HCT116 (cell line): ENCODE data around the gene SMIM8. TPM values are rescaled to one million over a fixed set of nuclear protein-coding genes. Genes with fewer than 3 reads are reported as not detected.

Experiments
- ATAC-seq: fragments of 200-7000 bp; cut with Tn5 transposase; 2 replicates; pipeline ENCODE4 v1.9.1; 2020; ENCODE audit warnings: mild to moderate bottlenecking, moderate library complexity
- BruUV-seq: library from RNA; stranded (reverse); fragments of 400-500 nt; replicated peaks from 2 replicates; lab custom pipeline; 2021; lab: Mats Ljungman, UMichigan
- CTCF ChIA-PET: fragments of 300-600 bp; sonication (Branson Sonifier 250); formaldehyde crosslinking; loops from one replicate; lab custom pipeline; 2021; ENCODE audit warnings: antibody characterized with exemption; lab: Charles Lee
- POLR2A ChIA-PET: fragments of 300-600, 350-600 bp; sonication (Branson Sonifier 250); formaldehyde crosslinking; loops from one replicate; lab custom pipeline; 2021; ENCODE audit warnings: antibody characterized with exemption; lab: Charles Lee
- RAD21 ChIA-PET, 2 experiments: fragments of 300-600 bp; sonication (Branson Sonifier 250); formaldehyde crosslinking; loops; one replicate each; lab custom pipeline; 2023; ENCODE audit warnings: low total read pairs in 2 of 2; ENCODE audit not compliant: uncharacterized antibody in 2 of 2, unreplicated experiment in 2 of 2, low non-redundant PET in 1 of 2; lab: Charles Lee
- DNase-seq: peaks from one replicate; pipeline ENCODE4 v3.0.0-alpha.2; 2010; ENCODE audit warnings: low read depth, low spot score
- H2AFZ ChIP-seq: fragments of 200-600 bp; shearing (Covaris generic), sonication (generic); 2 replicates; pipeline ENCODE4 v1.6.1; 2017; ENCODE audit warnings: low read depth, mixed run types, mixed read lengths, antibody characterized with exemption, low read length; ENCODE audit not compliant: poor library complexity, severe bottlenecking
- H3K27ac ChIP-seq: 2 replicates; pipeline ENCODE4 v1.5.1; 2012; ENCODE audit warnings: low read depth, low read length
- H3K27me3 ChIP-seq: fragments of 200-600 bp; sonication (generic); 2 replicates; pipeline ENCODE4 v1.6.1; 2016; ENCODE audit warnings: mixed run types, low read length, mixed read lengths; ENCODE audit not compliant: insufficient read depth
- H3K36me3 ChIP-seq, 2 experiments: fragments of 200-500 bp in 1 of 2; fragments of 200-600 bp in 1 of 2; sonication (Bioruptor generic) in 1 of 2; sonication (generic) in 1 of 2; 2 replicates each; pipeline versions ENCODE4 v1.5.1 to v1.6.1; 2014 to 2016; ENCODE audit warnings: low read length in 2 of 2, inconsistent platforms in 1 of 2, mixed read lengths in 1 of 2, mixed run types in 1 of 2; ENCODE audit not compliant: insufficient read depth in 2 of 2, control insufficient read depth in 1 of 2
- H3K4me1 ChIP-seq, 2 experiments: fragments of 200-600 bp in 1 of 2; sonication (generic) in 1 of 2; 2 replicates each; pipeline versions ENCODE4 v1.5.1 to v1.6.1; 2012 to 2017; ENCODE audit warnings: low read length in 2 of 2, inconsistent platforms in 1 of 2, mild to moderate bottlenecking in 1 of 2, mixed read lengths in 1 of 2, mixed run types in 1 of 2, moderate library complexity in 1 of 2; ENCODE audit not compliant: insufficient read depth in 2 of 2, control insufficient read depth in 1 of 2
- H3K4me2 ChIP-seq: fragments of 200-600 bp; sonication (generic); 2 replicates; pipeline ENCODE4 v1.6.1; 2017; ENCODE audit warnings: mixed run types, low read length, mixed read lengths
- H3K4me3 ChIP-seq, 2 experiments: fragments of 200-600 bp in 1 of 2; sonication (generic) in 1 of 2; replicated peaks in 1 of 2; 2 replicates each; pipeline ENCODE4 v1.5.1; 2011 to 2016; ENCODE audit warnings: low read length in 2 of 2, control low read depth in 1 of 2, low read depth in 1 of 2, mild to moderate bottlenecking in 1 of 2, mixed read lengths in 1 of 2, mixed run types in 1 of 2
- H3K79me2 ChIP-seq: fragments of 200-600 bp; sonication (generic); 2 replicates; pipeline ENCODE4 v1.6.1; 2017; ENCODE audit warnings: mild to moderate bottlenecking, mixed run types, low read length, moderate library complexity, mixed read lengths; ENCODE audit not compliant: insufficient read depth
- H3K9ac ChIP-seq: fragments of 200-600 bp; sonication (generic); 2 replicates; pipeline ENCODE4 v1.6.1; 2016; ENCODE audit warnings: low read length, mixed read lengths
- H3K9me2 ChIP-seq: fragments of 200-600 bp; sonication (generic), shearing (Covaris generic); 2 replicates; pipeline ENCODE4 v1.6.1; 2017; ENCODE audit warnings: mixed run types, mild to moderate bottlenecking, moderate library complexity; ENCODE audit not compliant: insufficient read depth
- H3K9me3 ChIP-seq, 2 experiments: fragments of 200-500 bp in 1 of 2; fragments of 200-600 bp in 1 of 2; sonication (Bioruptor generic) in 1 of 2; sonication (generic) in 1 of 2; 2 replicates each; pipeline ENCODE4 v1.6.1; 2014 to 2017; ENCODE audit warnings: low read length in 2 of 2, mixed read lengths in 2 of 2, inconsistent platforms in 1 of 2, low read depth in 1 of 2, mild to moderate bottlenecking in 1 of 2, mixed run types in 1 of 2, moderate library complexity in 1 of 2; ENCODE audit not compliant: control insufficient read depth in 1 of 2, insufficient read depth in 1 of 2
- H4K20me1 ChIP-seq: fragments of 200-600 bp; sonication (generic), shearing (Covaris generic); 2 replicates; pipeline ENCODE4 v1.6.1; 2017; ENCODE audit warnings: mixed run types, mild to moderate bottlenecking, moderate library complexity; ENCODE audit not compliant: insufficient read depth
- EGR1 ChIP-seq: IDR thresholded peaks from 2 replicates; pipeline ENCODE4 v1.6.1; 2012; ENCODE audit warnings: low read depth
- ELF1 ChIP-seq: IDR thresholded peaks from 2 replicates; pipeline ENCODE4 v1.6.1; 2012; ENCODE audit warnings: low read depth, borderline replicate concordance
- EZH2phosphoT487 ChIP-seq: fragments of 200-600 bp; IDR thresholded peaks from 2 replicates; pipeline ENCODE4 v1.6.1; 2018; ENCODE audit warnings: antibody characterized with exemption, borderline replicate concordance
- FOSL1 ChIP-seq: IDR thresholded peaks from 2 replicates; pipeline ENCODE4 v1.6.1; 2012; ENCODE audit warnings: low read depth
- JUND ChIP-seq: IDR thresholded peaks from 2 replicates; pipeline ENCODE4 v1.6.1; 2012
- MAX ChIP-seq: IDR thresholded peaks from 2 replicates; pipeline ENCODE4 v1.6.1; 2012
- POLR2A ChIP-seq: IDR thresholded peaks from 2 replicates; pipeline ENCODE4 v1.7.0; 2011; ENCODE audit warnings: borderline replicate concordance; ENCODE audit not compliant: insufficient read depth, insufficient read length; ENCODE audit errors: extremely low read depth
- POLR2AphosphoS5 ChIP-seq: IDR thresholded peaks from 2 replicates; pipeline ENCODE4 v1.6.1; 2011; ENCODE audit warnings: mild to moderate bottlenecking, low read depth, low read length, moderate library complexity
- RAD21 ChIP-seq: IDR thresholded peaks from 2 replicates; pipeline ENCODE4 v1.6.1; 2012; ENCODE audit warnings: low read depth, mild to moderate bottlenecking
- REST ChIP-seq: IDR thresholded peaks from 2 replicates; pipeline ENCODE4 v1.6.1; 2012; ENCODE audit warnings: low read depth
- SP1 ChIP-seq: IDR thresholded peaks from 2 replicates; pipeline ENCODE4 v1.6.1; 2012; ENCODE audit warnings: low read depth
- TCF7L2 ChIP-seq: IDR thresholded peaks from 2 replicates; pipeline ENCODE4 v1.7.0; 2011; ENCODE audit warnings: borderline replicate concordance, inconsistent platforms; ENCODE audit not compliant: insufficient read depth, insufficient read length; ENCODE audit errors: extremely low read depth
- YY1 ChIP-seq: IDR thresholded peaks from 2 replicates; pipeline ENCODE4 v1.6.1; 2011; ENCODE audit warnings: low read length, low read depth, moderate library complexity, mild to moderate bottlenecking; ENCODE audit not compliant: insufficient replicate concordance; ENCODE audit errors: extremely low read depth
- ZFX ChIP-seq: fragments of 450-650 bp; IDR thresholded peaks from 2 replicates; pipeline ENCODE4 v1.6.1; 2017
- ZNF274 ChIP-seq: fragments of 200-500 bp; sonication (Bioruptor generic); IDR thresholded peaks from 2 replicates; pipeline ENCODE4 v1.6.1; 2014; ENCODE audit warnings: mild to moderate bottlenecking, low read depth, low read length, inconsistent platforms
- intact Hi-C: fragments of 100-400 bp; cut with micrococcal nuclease; formaldehyde crosslinking; loops from 2 replicates; pipeline ENCODE4 v1.10.0; 2022
- total RNA-seq: library from RNA; stranded (reverse); gene quantifications from one replicate; pipeline ENCODE4 v1.2.1, GENCODE V29; 2021; ENCODE audit not compliant: unreplicated experiment

The SMIM8 gene
- total RNA-seq, 1 experiment from 2014 or later = 8.0 TPM

GRCh38 chr6:87373377-87373776 is 51.0 kb downstream of the SMIM8 start:
- TF ChIP-seq EGR1 (no peak), POLR2AphosphoS5 (no peak), MAX (no peak), RAD21 (no peak), ZFX (no peak), ELF1 (no peak), SP1 (no peak), FOSL1 (no peak), ZNF274 (no peak), POLR2A (no peak), YY1 (no peak), EZH2phosphoT487 (no peak)
- Histone ChIP-seq H3K9ac (no peak overlapping the region), H3K79me2 (no peaks in the 10 kb centered on the region), H3K27me3 (no peaks in the 10 kb centered on the region), H3K4me1 (no peaks in the 10 kb centered on the region), H3K9me2 (no peaks in the 10 kb centered on the region), H4K20me1 (no peaks in the 10 kb centered on the region), H3K4me3 (no peak overlapping the region), H3K36me3 (no peaks in the 10 kb centered on the region), H3K9me3 (no peaks in the 10 kb centered on the region), H3K4me2 (no peak overlapping the region), H2AFZ (no peak overlapping the region), H3K27ac (no peak overlapping the region)
- intact Hi-C loops = no loop called here
- no peak for ATAC-seq
- CTCF ChIA-PET = no interaction called here
- RAD21 ChIA-PET = no interaction called here
- no peak for DNase-seq
- POLR2A ChIA-PET = no interaction called here
- BruUV-seq = no TSS peak

- ChIA-PET POLR2A (no interaction called here), RAD21 (no interaction called here), CTCF (no interaction called here)
- Histone ChIP-seq H3K4me3 (no peak overlapping the region), H2AFZ (no peak overlapping the region), H3K9me2 (no peaks in the 10 kb centered on the region), H3K9me3 (no peaks in the 10 kb centered on the region), H4K20me1 (no peaks in the 10 kb centered on the region), H3K4me2 (no peak overlapping the region), H3K27ac (no peak overlapping the region), H3K9ac (no peak overlapping the region), H3K36me3 (no peaks in the 10 kb centered on the region), H3K79me2 (no peaks in the 10 kb centered on the region), H3K4me1 (no peaks in the 10 kb centered on the region), H3K27me3 (no peaks in the 10 kb centered on the region)
- no peak for ATAC-seq
- intact Hi-C loops = no loop called here
- TF ChIP-seq POLR2AphosphoS5 (no peak), JUND (no peak), TCF7L2 (no peak), REST (no peak), ZNF274 (no peak), YY1 (no peak), ELF1 (no peak)
- no TSS peak for BruUV-seq
- no peak for DNase-seq
These were observed 52.9 kb downstream of the SMIM8 start for GRCh38 chr6:87375315-87375714.
